PC-9 (cell line): ENCODE data around the gene PHACTR1.

Experiments used
- EZH2 ChIP-seq: fragments of 200-600 bp; sonication (generic); IDR thresholded peaks from 2 replicates; pipeline ENCODE4 v1.8.0; 2017; ENCODE audit warnings: antibody characterized with exemption, low read depth
- TF ChIP-seq, protein P1 (sequence below): fragments of 200-600 bp; sonication (generic); conservative IDR thresholded peaks from 2 replicates; pipeline ENCODE4 v1.6.1; 2017; ENCODE audit warnings: mixed run types, antibody characterized with exemption, mild to moderate bottlenecking, moderate library complexity

GRCh38 chr6:13006578-13007300 lies 290.2 kb downstream of the PHACTR1 start:
- TF ChIP-seq, protein P1, sequence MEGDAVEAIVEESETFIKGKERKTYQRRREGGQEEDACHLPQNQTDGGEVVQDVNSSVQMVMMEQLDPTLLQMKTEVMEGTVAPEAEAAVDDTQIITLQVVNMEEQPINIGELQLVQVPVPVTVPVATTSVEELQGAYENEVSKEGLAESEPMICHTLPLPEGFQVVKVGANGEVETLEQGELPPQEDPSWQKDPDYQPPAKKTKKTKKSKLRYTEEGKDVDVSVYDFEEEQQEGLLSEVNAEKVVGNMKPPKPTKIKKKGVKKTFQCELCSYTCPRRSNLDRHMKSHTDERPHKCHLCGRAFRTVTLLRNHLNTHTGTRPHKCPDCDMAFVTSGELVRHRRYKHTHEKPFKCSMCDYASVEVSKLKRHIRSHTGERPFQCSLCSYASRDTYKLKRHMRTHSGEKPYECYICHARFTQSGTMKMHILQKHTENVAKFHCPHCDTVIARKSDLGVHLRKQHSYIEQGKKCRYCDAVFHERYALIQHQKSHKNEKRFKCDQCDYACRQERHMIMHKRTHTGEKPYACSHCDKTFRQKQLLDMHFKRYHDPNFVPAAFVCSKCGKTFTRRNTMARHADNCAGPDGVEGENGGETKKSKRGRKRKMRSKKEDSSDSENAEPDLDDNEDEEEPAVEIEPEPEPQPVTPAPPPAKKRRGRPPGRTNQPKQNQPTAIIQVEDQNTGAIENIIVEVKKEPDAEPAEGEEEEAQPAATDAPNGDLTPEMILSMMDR: no peak
- TF ChIP-seq EZH2: no peak
